Pancreas (tissue), 10 donors: Measurements from ENCODE around the gene ZNF41. TPM values are rescaled to one million over a fixed set of nuclear protein-coding genes. Genes with fewer than 3 reads are reported as not detected.

ENCODE experiments used
- ATAC-seq, 4 donors: fragments of 200-7000 bp; cut with Tn5 transposase; one replicate each; pipeline versions ENCODE4 v1.8.0 to v1.9.1; 2020; ENCODE audit warnings: mild to moderate bottlenecking in 4 of 4, moderate library complexity in 4 of 4
- DNase-seq, 6 donors: peaks; one replicate each; pipeline ENCODE4 v3.0.0-alpha.2; 2020
- FAIRE-seq: peaks from 2 replicates; lab custom pipeline; 2012; peaks lifted over from hg19 to GRCh38; lab: Jason Lieb, UNC
- H3K27ac ChIP-seq, 4 donors: fragments of 200-600 bp; sonication (generic); 1 replicate in 3 of 4; 2 replicates in 1 of 4; pipeline versions ENCODE4 v1.5.0 to v1.8.0; 2020
- H3K27me3 ChIP-seq, 4 donors: fragments of 200-600 bp; one replicate each; pipeline ENCODE4 v1.8.0; 2021
- H3K36me3 ChIP-seq, 3 donors: fragments of 200-600 bp; sonication (generic) in 1 of 3; one replicate each; pipeline versions ENCODE4 v1.5.0 to v1.8.0; 2020 to 2021
- H3K4me1 ChIP-seq, 3 donors: fragments of 200-600 bp; one replicate each; pipeline ENCODE4 v1.8.0; 2021
- H3K4me3 ChIP-seq, 4 donors: fragments of 200-600 bp; sonication (generic) in 2 of 4; one replicate each; pipeline versions ENCODE4 v1.5.0 to v1.8.0; 2020 to 2021
- H3K9me3 ChIP-seq, 4 donors: fragments of 200-600 bp; one replicate each; pipeline ENCODE4 v1.8.0; 2021
- WGBS, 2 donors: extraction: QIAGEN DNeasy Blood & Tissue Kit; methylation state at CpG; one replicate each; pipeline ENCODE4 v1.1.7; 2013; 5-methylcytosine and 5-hydroxymethylcytosine counted together
- intact Hi-C, 3 donors: fragments of 100-400 bp; cut with DNase I; formaldehyde crosslinking; loops; one replicate each; pipeline versions ENCODE4 v1.11.1 to v1.14.2; 2022
- polyA plus RNA-seq, 2 donors: library from polyadenylated mRNA; stranded (reverse); fragments of 200-250 nt; gene quantifications; one replicate each; pipeline ENCODE4 v1.2.3, GENCODE V29; 2013
- total RNA-seq, 6 donors: library from RNA; stranded (reverse); fragmentation: NEBNext Ultra II Directional in 4 of 6; extraction: Animal tissue kit (Norgen Biotek cat#: 25700) in 4 of 6; gene quantifications; one replicate each; pipeline versions ENCODE4 v1.2.1 to v1.2.4, GENCODE V29; 2021 to 2023
- TF ChIP-seq, protein P1 (sequence below), 4 donors: fragments of 200-600 bp; sonication (generic) in 3 of 4; IDR thresholded peaks; one replicate each; pipeline versions ENCODE4 v1.5.0 to v1.8.0; 2021; ENCODE audit warnings: antibody characterized with exemption in 4 of 4
- donor health status: healthy with polysubstance abuse.
- donor health status: DM: no; HTN: no; CAD: no; lungs with moderate emphysema.
- donor health status: DM: no; HTN: no; CAD: no.
- donor health status: control.
- donor health status: control.
- donor health status: Bipolar disorder and iron deficiency.
- donor health status: DM: yes; HTN: yes; CAD: no.
- donor health status: DM: no; HTN: no; CAD: no.
- donor health status: DM: no; HTN: no; CAD: no.
- donor health status: DM: yes; HTN: yes; CAD: no.

Gene ZNF41
- total and polyA plus RNA-seq, 8 donors, result 1.8 to 6.7 (median 3.4) TPM

DNA sequence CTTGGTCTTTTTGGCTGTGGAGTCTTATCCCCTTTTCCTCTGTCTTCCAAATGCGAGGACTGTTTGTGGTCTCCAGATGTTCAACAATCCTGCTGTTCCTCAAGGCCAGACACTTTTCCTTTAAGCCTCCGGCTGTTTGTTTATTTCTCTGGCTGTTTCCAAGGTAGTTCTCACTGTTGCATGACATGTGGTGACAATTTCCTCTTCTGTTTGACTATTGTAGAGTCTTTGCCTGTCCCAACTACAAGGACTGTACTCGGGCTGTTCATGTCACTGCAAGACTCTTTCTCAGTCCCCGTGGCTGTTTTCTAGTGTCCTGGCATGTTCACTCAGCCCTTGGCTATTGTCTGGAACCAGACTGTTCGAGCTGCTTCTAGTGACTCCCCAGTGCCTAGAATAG, 62.1 kb downstream of the ZNF41 start:
- H3K27ac ChIP-seq, result no peak overlapping the region
- no peak for FAIRE-seq

DNA sequence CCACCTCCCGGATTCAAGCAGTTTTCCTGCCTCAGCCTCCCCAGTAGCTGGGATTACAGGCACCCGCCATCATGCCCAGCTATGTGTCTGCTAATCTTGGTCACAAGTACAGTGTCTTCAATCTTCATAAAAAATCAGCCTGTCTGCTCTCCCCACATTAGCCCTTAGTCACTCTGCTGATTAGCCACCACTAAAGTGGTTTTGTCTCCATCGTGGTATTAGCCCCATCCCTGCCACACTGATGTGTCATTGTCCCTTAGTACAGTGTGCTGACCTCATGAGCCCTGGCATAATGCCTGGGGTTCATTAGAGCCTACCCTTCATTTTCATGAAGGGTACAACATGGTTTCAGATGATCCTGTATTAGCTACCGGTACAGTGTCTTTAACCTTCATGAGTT, 62.8 kb downstream of the ZNF41 start:
- no peaks in the 10 kb centered on the region for H3K27me3 ChIP-seq
- TF ChIP-seq, protein P1, sequence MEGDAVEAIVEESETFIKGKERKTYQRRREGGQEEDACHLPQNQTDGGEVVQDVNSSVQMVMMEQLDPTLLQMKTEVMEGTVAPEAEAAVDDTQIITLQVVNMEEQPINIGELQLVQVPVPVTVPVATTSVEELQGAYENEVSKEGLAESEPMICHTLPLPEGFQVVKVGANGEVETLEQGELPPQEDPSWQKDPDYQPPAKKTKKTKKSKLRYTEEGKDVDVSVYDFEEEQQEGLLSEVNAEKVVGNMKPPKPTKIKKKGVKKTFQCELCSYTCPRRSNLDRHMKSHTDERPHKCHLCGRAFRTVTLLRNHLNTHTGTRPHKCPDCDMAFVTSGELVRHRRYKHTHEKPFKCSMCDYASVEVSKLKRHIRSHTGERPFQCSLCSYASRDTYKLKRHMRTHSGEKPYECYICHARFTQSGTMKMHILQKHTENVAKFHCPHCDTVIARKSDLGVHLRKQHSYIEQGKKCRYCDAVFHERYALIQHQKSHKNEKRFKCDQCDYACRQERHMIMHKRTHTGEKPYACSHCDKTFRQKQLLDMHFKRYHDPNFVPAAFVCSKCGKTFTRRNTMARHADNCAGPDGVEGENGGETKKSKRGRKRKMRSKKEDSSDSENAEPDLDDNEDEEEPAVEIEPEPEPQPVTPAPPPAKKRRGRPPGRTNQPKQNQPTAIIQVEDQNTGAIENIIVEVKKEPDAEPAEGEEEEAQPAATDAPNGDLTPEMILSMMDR (IDR thresholded peaks at IDR 0.05), result no peak
- ATAC-seq, result no peak
- H3K9me3 ChIP-seq, result no peaks in the 10 kb centered on the region
- intact Hi-C loops, result no loop called here
- H3K4me1 ChIP-seq, result no peaks in the 10 kb centered on the region
- 87 to 88% methylated on average over 4 of the region's 4 CpGs for WGBS, 2 donors
- no peak overlapping the region for H3K27ac ChIP-seq
- H3K36me3 ChIP-seq, result no peaks in the 10 kb centered on the region
- H3K4me3 ChIP-seq, result no peak overlapping the region
- no peak for DNase-seq
- FAIRE-seq, result no peak

More for the DNA sequence above, 62.1 kb downstream of the ZNF41 start:
- WGBS, 2 donors, result 40% methylated on average over 5 of the region's 5 CpGs
- intact Hi-C loops, result no loop called here
- no peak overlapping the region for H3K4me3 ChIP-seq
- no peaks in the 10 kb centered on the region for H3K36me3 ChIP-seq
- TF ChIP-seq, protein P1 (IDR thresholded peaks at IDR 0.05), result no peak
- no peaks in the 10 kb centered on the region for H3K4me1 ChIP-seq
- DNase-seq, result no peak
- no peaks in the 10 kb centered on the region for H3K9me3 ChIP-seq
- ATAC-seq, result no peak
- no peaks in the 10 kb centered on the region for H3K27me3 ChIP-seq

DNA sequence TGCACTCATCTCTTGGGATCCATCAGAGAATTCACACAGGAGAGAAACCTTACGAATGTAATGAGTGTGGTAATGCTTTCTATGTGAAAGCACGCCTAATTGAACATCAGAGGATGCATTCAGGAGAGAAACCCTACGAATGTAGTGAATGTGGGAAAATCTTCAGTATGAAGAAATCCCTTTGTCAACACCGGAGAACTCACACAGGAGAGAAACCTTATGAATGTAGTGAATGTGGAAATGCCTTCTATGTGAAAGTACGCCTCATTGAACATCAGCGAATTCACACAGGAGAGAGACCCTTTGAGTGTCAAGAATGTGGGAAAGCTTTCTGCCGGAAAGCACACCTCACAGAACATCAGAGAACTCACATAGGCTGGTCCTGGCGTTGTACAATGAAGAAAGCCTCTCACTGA, 69.8 kb downstream of the ZNF41 start:
- Histone ChIP-seq H3K9me3 (no peaks in the 10 kb centered on the region), H3K36me3 (no peaks in the 10 kb centered on the region), H3K4me1 (no peaks in the 10 kb centered on the region), H3K27ac (no peak overlapping the region), H3K4me3 (no peak overlapping the region), H3K27me3 (no peaks in the 10 kb centered on the region)
- intact Hi-C loops, result no loop called here
- ATAC-seq (no peak), DNase-seq (no peak), FAIRE-seq (no peak)
- WGBS, 2 donors, result 75 to 81% methylated on average over 8 of the region's 8 CpGs
- TF ChIP-seq, protein P1 (IDR thresholded peaks at IDR 0.05), result no peak

Other genes with a start within 250 kb of the ZNF41 start
- gene ZNF157, start 112.6 kb downstream of the ZNF41 start, total RNA-seq, result under 1 TPM in 5 of 6 donors, not detected in 1; 0.04 to 0.28 (median 0.14) TPM
- gene ZNF157, start 112.6 kb downstream of the ZNF41 start, polyA plus RNA-seq, result under 1 TPM; 0.08 to 0.14 TPM
- 10 to 100 TPM; 32.9 to 52.0 (median 40.5) TPM for gene ARAF, start 78.0 kb upstream of the ZNF41 start, total RNA-seq
- gene ARAF, start 78.0 kb upstream of the ZNF41 start, polyA plus RNA-seq, result 10 to 100 TPM; 61.5 to 78.7 TPM
- 100 to 1,000 TPM in 2 of 6 donors, 10 to 100 TPM in 4; 11.5 to 292 (median 53.4) TPM for gene TIMP1, start 99.2 kb upstream of the ZNF41 start, total RNA-seq
- gene TIMP1, start 99.2 kb upstream of the ZNF41 start, polyA plus RNA-seq, result 100 to 1,000 TPM; 143 to 175 TPM
- 1 to 10 TPM in 3 of 6 donors, under 1 TPM in 3; 0.47 to 2.4 (median 0.89) TPM for gene SYN1, start 136.6 kb upstream of the ZNF41 start, total RNA-seq
- gene SYN1, start 136.6 kb upstream of the ZNF41 start, polyA plus RNA-seq, result 10 to 100 TPM in 1 of 2 donors, 1 to 10 TPM in 1; 2.9 to 10.3 TPM
- gene CFP, start 146.7 kb upstream of the ZNF41 start, total RNA-seq, result 1 to 10 TPM in 3 of 6 donors, under 1 TPM in 3; 0.31 to 2.3 (median 0.95) TPM
- 1 to 10 TPM; 2.5 to 4.1 TPM for gene CFP, start 146.7 kb upstream of the ZNF41 start, polyA plus RNA-seq
- gene ELK1, start 167.3 kb upstream of the ZNF41 start, total RNA-seq, result 10 to 100 TPM in 4 of 6 donors, 1 to 10 TPM in 2; 5.8 to 14.6 (median 10.4) TPM
- gene ELK1, start 167.3 kb upstream of the ZNF41 start, polyA plus RNA-seq, result 10 to 100 TPM in 1 of 2 donors, 1 to 10 TPM in 1; 7.6 to 10.2 TPM
- 10 to 100 TPM; 39.1 to 71.0 (median 61.5) TPM for gene UXT, start 176.0 kb upstream of the ZNF41 start, total RNA-seq
- 100 to 1,000 TPM in 1 of 2 donors, 10 to 100 TPM in 1; 56.4 to 113 TPM for gene UXT, start 176.0 kb upstream of the ZNF41 start, polyA plus RNA-seq